Tibial artery (tissue), 4 donors: Measurements from ENCODE around the gene OR10S1.
"Not testable (repeated sequence)": the region's sequence is repeated elsewhere in the genome, so short reads cannot be mapped to it uniquely, and the experiment has no call there.

ENCODE experiments used
- DNase-seq, 2 donors: peaks; one replicate each; pipeline ENCODE4 v3.0.0-alpha.2; 2019
- H3K27ac ChIP-seq, 2 donors: fragments of 200-600 bp; sonication (generic) in 1 of 2; 1 replicate in 1 of 2; 2 replicates in 1 of 2; pipeline ENCODE4 v1.5.1; 2018 to 2019; ENCODE audit warnings: mild to moderate bottlenecking in 1 of 2
- H3K27me3 ChIP-seq, 2 donors: fragments of 200-600 bp; sonication (generic) in 1 of 2; one replicate each; pipeline versions ENCODE4 v1.5.1 to v1.6.0; 2016 to 2019
- H3K36me3 ChIP-seq, 3 donors: fragments of 200-600 bp; sonication (generic) in 2 of 3; one replicate each; pipeline ENCODE4 v1.5.1; 2016 to 2019; ENCODE audit warnings: mild to moderate bottlenecking in 2 of 3
- H3K4me1 ChIP-seq, 4 donors: fragments of 200-600 bp; sonication (generic) in 2 of 4; 1 replicate in 3 of 4; 2 replicates in 1 of 4; pipeline ENCODE4 v1.5.1; 2016 to 2019
- H3K4me3 ChIP-seq, 2 donors: fragments of 200-600 bp; sonication (generic) in 1 of 2; 1 replicate in 1 of 2; 2 replicates in 1 of 2; pipeline ENCODE4 v1.5.1; 2018 to 2019; ENCODE audit warnings: mild to moderate bottlenecking in 2 of 2
- H3K9me3 ChIP-seq, 3 donors: fragments of 200-600 bp; sonication (generic) in 1 of 3; one replicate each; pipeline ENCODE4 v1.5.1; 2016 to 2019
- intact Hi-C: fragments of 100-400 bp; cut with DNase I; formaldehyde crosslinking; loops from one replicate; pipeline ENCODE4 v1.15.0; 2023; ENCODE audit warnings: low total_unique reads
- TF ChIP-seq, protein P1 (sequence below), 2 experiments: fragments of 200-600 bp in 1 of 2; fragments of 450-650 bp in 1 of 2; IDR thresholded peaks; one replicate each; pipeline ENCODE4 v1.5.1; 2017 to 2019; ENCODE audit warnings: antibody characterized with exemption in 2 of 2, mild to moderate bottlenecking in 1 of 2, moderate library complexity in 1 of 2

OR10S1 gene, protein sequence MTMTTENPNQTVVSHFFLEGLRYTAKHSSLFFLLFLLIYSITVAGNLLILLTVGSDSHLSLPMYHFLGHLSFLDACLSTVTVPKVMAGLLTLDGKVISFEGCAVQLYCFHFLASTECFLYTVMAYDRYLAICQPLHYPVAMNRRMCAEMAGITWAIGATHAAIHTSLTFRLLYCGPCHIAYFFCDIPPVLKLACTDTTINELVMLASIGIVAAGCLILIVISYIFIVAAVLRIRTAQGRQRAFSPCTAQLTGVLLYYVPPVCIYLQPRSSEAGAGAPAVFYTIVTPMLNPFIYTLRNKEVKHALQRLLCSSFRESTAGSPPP

DNA sequence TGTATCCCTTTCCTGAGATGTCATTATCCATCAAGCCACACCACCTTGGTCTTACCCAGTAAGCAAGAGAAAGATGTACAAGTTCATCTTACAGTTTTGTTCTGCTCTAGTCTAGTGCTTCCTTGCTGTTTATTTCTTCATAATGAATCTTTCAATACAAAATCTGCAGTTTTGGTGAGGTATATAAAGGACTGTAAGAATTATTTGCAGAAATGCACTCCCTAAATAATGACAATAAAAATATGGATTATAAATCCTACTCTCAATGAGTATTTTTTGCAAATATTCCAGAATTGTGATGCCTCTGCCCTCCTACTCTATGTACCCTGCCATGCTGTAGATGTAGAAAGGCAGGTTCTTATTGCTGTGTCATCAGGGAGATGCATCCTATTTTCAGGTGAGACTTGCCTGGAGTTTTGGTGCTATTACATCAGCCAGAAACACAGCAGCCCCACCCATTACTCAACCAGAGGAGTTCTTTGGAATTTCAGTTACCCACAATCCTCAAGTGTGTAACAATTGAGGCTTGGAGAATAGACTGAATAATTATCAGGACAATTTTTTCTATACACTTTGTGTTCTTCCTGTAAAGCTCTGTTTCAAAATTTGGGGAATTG is at the start of gene OR10S1:
TSS of gene OR10S1 (minus strand) at position 51 of the 617 bp plus-strand sequence. CDS start 117 bp downstream, outside the sequence.
- Histone ChIP-seq H3K4me3 (no peak within 1 kb of the TSS), H3K27ac (no peak within 1 kb of the TSS), H3K9me3 (no peaks in the 10 kb centered on the region), H3K36me3 (no peaks in the 10 kb centered on the region), H3K27me3 (no peaks in the 10 kb centered on the region), H3K4me1 (no peaks in the 10 kb centered on the region)
- TF ChIP-seq, protein P1, sequence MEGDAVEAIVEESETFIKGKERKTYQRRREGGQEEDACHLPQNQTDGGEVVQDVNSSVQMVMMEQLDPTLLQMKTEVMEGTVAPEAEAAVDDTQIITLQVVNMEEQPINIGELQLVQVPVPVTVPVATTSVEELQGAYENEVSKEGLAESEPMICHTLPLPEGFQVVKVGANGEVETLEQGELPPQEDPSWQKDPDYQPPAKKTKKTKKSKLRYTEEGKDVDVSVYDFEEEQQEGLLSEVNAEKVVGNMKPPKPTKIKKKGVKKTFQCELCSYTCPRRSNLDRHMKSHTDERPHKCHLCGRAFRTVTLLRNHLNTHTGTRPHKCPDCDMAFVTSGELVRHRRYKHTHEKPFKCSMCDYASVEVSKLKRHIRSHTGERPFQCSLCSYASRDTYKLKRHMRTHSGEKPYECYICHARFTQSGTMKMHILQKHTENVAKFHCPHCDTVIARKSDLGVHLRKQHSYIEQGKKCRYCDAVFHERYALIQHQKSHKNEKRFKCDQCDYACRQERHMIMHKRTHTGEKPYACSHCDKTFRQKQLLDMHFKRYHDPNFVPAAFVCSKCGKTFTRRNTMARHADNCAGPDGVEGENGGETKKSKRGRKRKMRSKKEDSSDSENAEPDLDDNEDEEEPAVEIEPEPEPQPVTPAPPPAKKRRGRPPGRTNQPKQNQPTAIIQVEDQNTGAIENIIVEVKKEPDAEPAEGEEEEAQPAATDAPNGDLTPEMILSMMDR (IDR thresholded peaks at IDR 0.05) = no peak
- no peak for DNase-seq
- intact Hi-C loops = no loop called here

DNA sequence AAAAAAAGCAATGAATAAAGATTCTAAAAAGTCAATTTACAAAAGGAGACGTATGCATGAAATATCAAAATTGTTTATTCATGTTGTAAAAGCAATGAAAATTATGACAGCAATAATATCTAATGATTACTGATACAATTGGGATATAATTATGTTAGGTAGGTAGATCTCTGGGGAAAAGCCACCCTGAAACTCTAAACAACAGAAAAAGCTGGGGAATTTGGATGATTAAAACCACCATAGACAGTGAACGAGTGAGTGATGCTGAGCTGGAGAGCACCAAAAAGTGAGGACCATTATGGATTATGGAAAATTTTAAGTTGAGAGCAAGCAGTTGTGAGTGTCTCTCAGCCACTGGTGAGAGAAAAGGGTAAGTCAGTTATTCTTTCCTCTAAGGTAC is 48.9 kb upstream of the OR10S1 start, which contains the start of gene OR10G8:
TSS of gene OR10G8 (plus strand) at position 301 of the 400 bp plus-strand sequence. CDS start 2,825 bp downstream, outside the sequence.
- Histone ChIP-seq H3K4me1 (no peaks in the 10 kb centered on the region), H3K27me3 (no peaks in the 10 kb centered on the region), H3K4me3 (no peak within 1 kb of the TSS), H3K9me3 (no peaks in the 10 kb centered on the region), H3K27ac (no peak within 1 kb of the TSS), H3K36me3 (no peaks in the 10 kb centered on the region)
- no peak for DNase-seq
- intact Hi-C loops = no loop called here
- TF ChIP-seq, protein P1 (IDR thresholded peaks at IDR 0.05) = no peak

DNA sequence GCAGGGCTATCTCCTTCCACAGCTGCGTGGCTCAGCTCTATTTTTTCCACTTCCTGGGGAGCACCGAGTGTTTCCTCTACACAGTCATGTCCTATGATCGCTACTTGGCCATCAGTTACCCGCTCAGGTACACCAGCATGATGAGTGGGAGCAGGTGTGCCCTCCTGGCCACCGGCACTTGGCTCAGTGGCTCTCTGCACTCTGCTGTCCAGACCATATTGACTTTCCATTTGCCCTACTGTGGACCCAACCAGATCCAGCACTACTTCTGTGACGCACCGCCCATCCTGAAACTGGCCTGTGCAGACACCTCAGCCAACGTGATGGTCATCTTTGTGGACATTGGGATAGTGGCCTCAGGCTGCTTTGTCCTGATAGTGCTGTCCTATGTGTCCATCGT is 38.3 kb upstream of the OR10S1 start:
- intact Hi-C loops, H3K4me1 ChIP-seq, DNase-seq, H3K36me3 ChIP-seq, H3K27me3 ChIP-seq, H3K4me3 ChIP-seq, H3K27ac ChIP-seq, H3K9me3 ChIP-seq: not testable (repeated sequence)

DNA sequence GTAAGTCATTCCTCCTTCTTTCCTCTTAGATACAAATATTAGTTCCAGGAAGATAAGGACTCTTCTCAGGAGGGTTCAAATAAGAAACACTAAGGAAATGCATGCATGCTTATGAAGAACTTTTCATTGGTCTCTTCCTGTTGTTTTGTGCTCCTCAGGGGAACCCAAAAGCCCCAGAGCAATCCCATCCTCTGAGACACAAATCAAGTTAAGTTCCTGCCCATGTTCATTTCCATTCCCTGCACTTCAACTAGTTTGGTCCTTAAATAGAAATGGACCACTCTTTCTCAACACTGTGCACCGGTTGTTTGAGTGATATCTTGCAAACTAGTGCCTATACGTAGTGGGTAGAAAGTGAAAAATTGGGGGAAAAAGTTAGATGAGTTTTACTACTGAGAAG is 35.1 kb upstream of the OR10S1 start, which contains the start of gene OR10G4:
TSS of gene OR10G4 (plus strand) at position 301 of the 400 bp plus-strand sequence. CDS start 2,578 bp downstream, outside the sequence.
- no peaks in the 10 kb centered on the region for H3K36me3 ChIP-seq
- H3K4me3 ChIP-seq = no peak within 1 kb of the TSS
- TF ChIP-seq, protein P1 (IDR thresholded peaks at IDR 0.05) = no peak
- intact Hi-C loops = no loop called here
- no peaks in the 10 kb centered on the region for H3K27me3 ChIP-seq
- H3K4me1 ChIP-seq = no peaks in the 10 kb centered on the region
- no peak within 1 kb of the TSS for H3K27ac ChIP-seq
- H3K9me3 ChIP-seq = no peaks in the 10 kb centered on the region
- DNase-seq = no peak

DNA sequence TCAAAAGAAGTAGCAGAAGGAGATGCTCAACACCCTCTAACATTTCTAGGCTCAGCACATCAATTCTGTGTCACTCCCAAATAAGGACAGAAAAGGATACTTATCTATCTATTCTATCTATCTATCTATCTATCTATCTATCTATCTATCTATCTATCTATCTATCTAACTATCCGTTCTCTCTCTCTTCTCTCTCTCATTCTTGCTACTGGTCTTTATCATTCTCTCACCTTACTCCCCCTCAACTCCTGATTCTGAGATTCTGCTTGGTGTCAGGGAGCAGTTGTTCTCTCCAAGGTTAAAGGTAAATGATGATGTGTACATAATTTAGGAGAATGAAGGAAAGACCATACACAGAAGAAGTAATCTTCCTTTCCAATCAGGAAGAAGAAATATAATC is 17.5 kb upstream of the OR10S1 start, which contains the start of gene OR10G6:
TSS of gene OR10G6 (minus strand) at position 43 of the 400 bp plus-strand sequence. CDS start at position 43, 0 bp downstream.
- Histone ChIP-seq H3K27me3 (no peaks in the 10 kb centered on the region), H3K36me3 (no peaks in the 10 kb centered on the region), H3K27ac (no peak within 1 kb of the TSS), H3K4me1 (no peaks in the 10 kb centered on the region), H3K9me3 (no peaks in the 10 kb centered on the region), H3K4me3 (no peak within 1 kb of the TSS)
- DNase-seq = no peak
- TF ChIP-seq, protein P1 (IDR thresholded peaks at IDR 0.05) = no peak
- intact Hi-C loops = no loop called here

DNA sequence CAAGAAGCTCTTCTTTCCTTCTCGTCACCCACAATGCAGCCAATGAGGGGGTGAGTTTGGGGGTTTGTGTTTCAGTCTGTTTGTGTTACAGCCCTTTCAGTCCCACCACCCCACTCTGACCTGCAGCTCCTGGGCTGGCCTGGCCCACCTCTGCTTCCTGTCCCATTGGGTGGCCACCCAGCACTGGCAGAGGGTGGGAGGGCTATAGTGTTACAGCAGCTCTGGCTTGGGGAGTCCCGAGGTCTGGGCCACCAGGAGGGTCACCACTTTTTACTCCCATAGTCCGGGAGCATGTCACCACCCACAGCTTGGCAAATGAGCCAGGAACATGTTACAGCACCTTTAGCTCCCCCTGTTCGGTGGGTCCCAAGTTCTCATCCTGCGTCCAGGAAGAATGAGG is 1.7 kb upstream of the OR10S1 start:
- H3K9me3 ChIP-seq = no peaks in the 10 kb centered on the region
- no peak overlapping the region for H3K4me3 ChIP-seq
- no peak overlapping the region for H3K27ac ChIP-seq
- no peak for DNase-seq
- H3K36me3 ChIP-seq = no peaks in the 10 kb centered on the region
- no peaks in the 10 kb centered on the region for H3K27me3 ChIP-seq
- TF ChIP-seq, protein P1 (IDR thresholded peaks at IDR 0.05) = no peak
- intact Hi-C loops = no loop called here
- no peaks in the 10 kb centered on the region for H3K4me1 ChIP-seq
